GM23338 (cell line): ENCODE measurements around the gene FAM13A. TPM values are rescaled to one million over a fixed set of nuclear protein-coding genes. Genes with fewer than 3 reads are reported as not detected.

Experiments
- ATAC-seq: fragments of 200-7000 bp; cut with Tn5 transposase; 3 replicates; pipeline ENCODE4 v1.9.1; 2020
- DNase-seq: peaks from one replicate; pipeline ENCODE4 v3.0.0-alpha.2; 2015; ENCODE audit warnings: low spot score
- H2AFZ ChIP-seq: fragments of 200-600 bp; sonication (generic); 2 replicates; pipeline ENCODE4 v1.8.0; 2016; ENCODE audit warnings: antibody characterized with exemption, mild to moderate bottlenecking, moderate library complexity
- H3F3A ChIP-seq: fragments of 200-600 bp; sonication (generic); replicated peaks from 2 replicates; pipeline ENCODE4 v1.8.0; 2017; ENCODE audit warnings: antibody characterized with exemption, mixed run types, low read depth
- H3K27ac ChIP-seq: fragments of 200-600 bp; sonication (generic); 2 replicates; pipeline ENCODE4 v1.6.1; 2016; ENCODE audit warnings: low read depth
- H3K27me3 ChIP-seq: fragments of 200-600 bp; sonication (generic); 2 replicates; pipeline ENCODE4 v1.8.0; 2016; ENCODE audit warnings: mild to moderate bottlenecking, mixed run types, moderate library complexity; ENCODE audit not compliant: insufficient read depth
- H3K36me3 ChIP-seq: fragments of 200-600 bp; sonication (generic); 2 replicates; pipeline ENCODE4 v1.8.0; 2016; ENCODE audit warnings: mild to moderate bottlenecking; ENCODE audit not compliant: insufficient read depth
- H3K4me1 ChIP-seq: fragments of 200-600 bp; sonication (generic); 2 replicates; pipeline ENCODE4 v1.8.0; 2016; ENCODE audit warnings: mild to moderate bottlenecking, moderate library complexity; ENCODE audit not compliant: insufficient read depth
- H3K4me2 ChIP-seq: fragments of 200-600 bp; sonication (generic); 2 replicates; pipeline ENCODE4 v1.7.1; 2017; ENCODE audit warnings: mixed run types
- H3K4me3 ChIP-seq: fragments of 200-600 bp; sonication (generic); 2 replicates; pipeline ENCODE4 v1.6.1; 2016; ENCODE audit warnings: mixed run types
- H3K79me2 ChIP-seq: fragments of 200-600 bp; sonication (generic); replicated peaks from 2 replicates; pipeline ENCODE4 v1.8.0; 2017; ENCODE audit warnings: mild to moderate bottlenecking; ENCODE audit not compliant: insufficient read depth
- H3K9me2 ChIP-seq: fragments of 200-600 bp; sonication (generic); 2 replicates; pipeline ENCODE4 v1.8.0; 2017; ENCODE audit not compliant: insufficient read depth
- H4K20me1 ChIP-seq: fragments of 200-600 bp; sonication (generic); replicated peaks from 2 replicates; pipeline ENCODE4 v1.8.0; 2017; ENCODE audit warnings: mild to moderate bottlenecking; ENCODE audit not compliant: insufficient read depth
- H3K27ac Mint-ChIP-seq: 2 replicates; pipeline ENCODE4 v1.8.0; 2020; ENCODE audit warnings: inconsistent platforms, mild to moderate bottlenecking, moderate library complexity, mixed read lengths
- H3K27me3 Mint-ChIP-seq: 3 replicates; pipeline ENCODE4 v1.8.0; 2022; ENCODE audit warnings: low read depth, mild to moderate bottlenecking, moderate library complexity, mixed read lengths, inconsistent platforms; ENCODE audit not compliant: insufficient read depth, poor library complexity
- H3K36me3 Mint-ChIP-seq: 3 replicates; pipeline ENCODE4 v1.8.0; 2021; ENCODE audit warnings: low read depth, mild to moderate bottlenecking, inconsistent platforms, moderate library complexity, mixed read lengths
- H3K4me1 Mint-ChIP-seq: 3 replicates; pipeline ENCODE4 v1.8.0; 2020; ENCODE audit warnings: mild to moderate bottlenecking, inconsistent platforms, mixed read lengths
- H3K4me3 Mint-ChIP-seq: 3 replicates; pipeline ENCODE4 v1.8.0; 2021; ENCODE audit warnings: moderate library complexity, mild to moderate bottlenecking, inconsistent platforms, mixed read lengths
- H3K9me3 Mint-ChIP-seq: 3 replicates; pipeline ENCODE4 v1.8.0; 2020; ENCODE audit warnings: moderate library complexity, mild to moderate bottlenecking, inconsistent platforms, mixed read lengths
- CREB1 ChIP-seq: fragments of 250-450 bp; sonication (Bioruptor Pico); IDR thresholded peaks from 2 replicates; pipeline ENCODE4 v1.5.0; 2020; ENCODE audit warnings: low read depth, mild to moderate bottlenecking, moderate library complexity
- CTCF ChIP-seq, 2 experiments: fragments of 200-600 bp in 1 of 2; sonication (generic) in 1 of 2; conservative IDR thresholded peaks; 2 replicates each; pipeline versions ENCODE4 v1.5.1 to v1.6.1; 2016 to 2017; ENCODE audit warnings: antibody characterized with exemption in 2 of 2, low read depth in 2 of 2, mild to moderate bottlenecking in 2 of 2, moderate library complexity in 1 of 2
- ETS1 ChIP-seq: IDR thresholded peaks from 2 replicates; pipeline ENCODE4 v1.6.1; 2016; ENCODE audit warnings: antibody characterized with exemption
- EZH2 ChIP-seq: fragments of 200-600 bp; sonication (generic); IDR thresholded peaks from one replicate; pipeline ENCODE4 v1.8.0; 2017; ENCODE audit warnings: antibody characterized with exemption, mild to moderate bottlenecking, low read depth; ENCODE audit not compliant: unreplicated experiment
- EZH2phosphoT487 ChIP-seq: fragments of 200-600 bp; sonication (generic); IDR thresholded peaks from one replicate; pipeline ENCODE4 v1.8.1; 2018; ENCODE audit warnings: antibody characterized with exemption; ENCODE audit not compliant: unreplicated experiment
- JUNB ChIP-seq: IDR thresholded peaks from one replicate; pipeline ENCODE4 v1.6.1; 2016; ENCODE audit warnings: antibody characterized with exemption; ENCODE audit not compliant: unreplicated experiment
- NANOG ChIP-seq: IDR thresholded peaks from 2 replicates; pipeline ENCODE4 v1.6.1; 2016; ENCODE audit warnings: antibody characterized with exemption, borderline replicate concordance
- POLR2AphosphoS5 ChIP-seq: IDR thresholded peaks from 2 replicates; pipeline ENCODE4 v1.6.1; 2016; ENCODE audit warnings: antibody characterized with exemption, low read depth
- REST ChIP-seq: IDR thresholded peaks from one replicate; pipeline ENCODE4 v1.6.1; 2018; ENCODE audit warnings: antibody characterized with exemption; ENCODE audit not compliant: unreplicated experiment
- STAT1 ChIP-seq: IDR thresholded peaks from one replicate; pipeline ENCODE4 v1.6.1; 2016; ENCODE audit warnings: antibody characterized with exemption; ENCODE audit not compliant: unreplicated experiment
- ZNF114 ChIP-seq: fragments of 250-450 bp; sonication (Bioruptor Pico); IDR thresholded peaks from 2 replicates; pipeline ENCODE4 v1.5.0; 2020; ENCODE audit warnings: mild to moderate bottlenecking, moderate library complexity
- ZNF331 ChIP-seq: fragments of 250-450 bp; sonication (Bioruptor Pico); IDR thresholded peaks from 2 replicates; pipeline ENCODE4 v1.5.0; 2020; ENCODE audit warnings: low read depth, mild to moderate bottlenecking, moderate library complexity
- ZNF462 ChIP-seq: fragments of 250-450 bp; sonication (Bioruptor Pico); IDR thresholded peaks from 2 replicates; pipeline ENCODE4 v1.5.0; 2020; ENCODE audit warnings: mild to moderate bottlenecking, moderate library complexity
- polyA plus RNA-seq: library from polyadenylated mRNA; unstranded; fragments of >200 nt; fragmentation: Nextera tagmentation; extraction: Ambion mirVana; gene quantifications from 2 replicates; pipeline ENCODE4 v1.2.1, GENCODE V29; 2016
- total RNA-seq: library from RNA; depleted of rRNA; stranded (reverse); fragments of >200 nt; shearing (Covaris generic); gene quantifications from 2 replicates; pipeline ENCODE4 v1.2.3, GENCODE V29; 2014

Gene FAM13A
- total and polyA plus RNA-seq, 2 experiments from 2014 or later = 13.9 to 28.4 TPM

- H3K27ac ChIP-seq = no peak overlapping the region
- Mint-ChIP-seq H3K27me3 (no peaks in the 10 kb centered on the region), H3K9me3 (peaks cover 11% of the 10 kb centered on the region), H3K27ac (no peak overlapping the region), H3K4me1 (no peaks in the 10 kb centered on the region), H3K36me3 (peaks cover 19% of the 10 kb centered on the region), H3K4me3 (no peak overlapping the region)
- H2AFZ ChIP-seq = no peak overlapping the region
- peaks cover under 1% of the 10 kb centered on the region; the same call in 1 of the 2 replicates for H4K20me1 ChIP-seq
- H3K4me1 ChIP-seq = no peaks in the 10 kb centered on the region
- ATAC-seq (no peak), DNase-seq (no peak)
- no peaks in the 10 kb centered on the region for H3K27me3 ChIP-seq
- H3K4me2 ChIP-seq = no peak overlapping the region
- H3K4me3 ChIP-seq = no peak overlapping the region
- peaks cover 6% of the 10 kb centered on the region; the same call in 1 of the 2 replicates for H3K9me2 ChIP-seq
- peaks cover 58% of the 10 kb centered on the region for H3K79me2 ChIP-seq
- TF ChIP-seq NANOG (no peak), CTCF (conservative IDR thresholded peaks at IDR 0.05; ENCODE audit: low read depth in 2 of 2) (no peak), ZNF462 (CRISPR knock-in tag) (no peak), ETS1 (no peak), POLR2AphosphoS5 (no peak), STAT1 (no peak), EZH2phosphoT487 (no peak), ZNF114 (CRISPR knock-in tag) (no peak), EZH2 (no peak), ZNF331 (CRISPR knock-in tag) (no peak), CREB1 (CRISPR knock-in tag) (no peak), REST (no peak), JUNB (no peak)
- H3K36me3 ChIP-seq = 0 out of 2 replicates have a peak, but pooled peaks cover 9% of the 10 kb centered on the region
- no peaks in the 10 kb centered on the region for H3F3A ChIP-seq
Measured at GRCh38 chr4:89031272-89031671, 25.7 kb downstream of the FAM13A start.
